Suprapubic skin (tissue), 3 donors: ENCODE results near the gene SLC35B1.

ENCODE experiments used
- CTCF ChIP-seq, 2 donors: fragments of 200-600 bp in 1 of 2; fragments of 450-650 bp in 1 of 2; sonication (generic) in 1 of 2; IDR thresholded peaks; one replicate each; pipeline ENCODE4 v1.5.1; 2016 to 2019; ENCODE audit warnings: antibody characterized with exemption in 2 of 2, mild to moderate bottlenecking in 1 of 2, moderate library complexity in 1 of 2
- EP300 ChIP-seq: sonication (generic); formaldehyde crosslinking; IDR thresholded peaks from one replicate; pipeline ENCODE4 v1.6.1; 2017; ENCODE audit warnings: antibody characterized with exemption

DNA sequence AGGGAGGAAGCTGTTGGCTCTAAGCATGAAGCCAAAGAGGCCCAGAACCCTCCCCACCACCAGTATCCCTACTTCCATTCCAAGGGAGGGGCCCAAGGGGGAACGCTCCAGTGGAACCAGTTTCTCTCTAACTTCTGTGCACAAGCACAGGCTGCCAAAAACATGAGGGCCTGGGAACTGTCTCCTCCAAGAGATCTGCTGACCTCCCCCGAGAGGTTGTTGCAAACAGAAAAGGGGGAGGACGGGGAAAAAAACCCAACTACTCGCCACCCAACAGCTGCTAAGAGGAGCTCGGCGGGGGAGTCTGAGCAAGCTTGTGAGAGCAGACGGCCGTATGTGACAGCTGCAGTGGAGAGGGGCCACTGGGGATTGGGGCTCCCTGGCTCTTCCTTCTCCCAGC is 15.7 kb upstream of the SLC35B1 start:
- TF ChIP-seq CTCF (IDR thresholded peaks at IDR 0.05), result no peak
- TF ChIP-seq EP300, result no peak
